Measurements from ENCODE around the gene SNAPIN.
A peak's percentile ranks its signal among the peaks of the same experiment; 100 is the strongest.

The SNAPIN gene

GRCh38 chr1:153649137-153649862 lies 9.2 kb upstream of the SNAPIN start:
- no peak overlapping the region for H3K27ac ChIP-seq

GRCh38 chr1:153649863-153650235 lies 8.7 kb upstream of the SNAPIN start:
- Histone ChIP-seq H3K4me3 (no peak overlapping the region), H3K36me3 (peaks cover 11 to 22% (median 22%) of the 10 kb centered on the region in 3 donors), H3K4me1 (peaks cover 0 to 16% (median 5%) of the 10 kb centered on the region in 4 donors), H3K27me3 (no peaks in the 10 kb centered on the region), H3K27ac (no peak overlapping the region), H3K9me3 (no peaks in the 10 kb centered on the region)
- intact Hi-C loops (cut with DNase I; ENCODE audit: low total_unique reads), result no loop called here
- TF ChIP-seq, protein P1, sequence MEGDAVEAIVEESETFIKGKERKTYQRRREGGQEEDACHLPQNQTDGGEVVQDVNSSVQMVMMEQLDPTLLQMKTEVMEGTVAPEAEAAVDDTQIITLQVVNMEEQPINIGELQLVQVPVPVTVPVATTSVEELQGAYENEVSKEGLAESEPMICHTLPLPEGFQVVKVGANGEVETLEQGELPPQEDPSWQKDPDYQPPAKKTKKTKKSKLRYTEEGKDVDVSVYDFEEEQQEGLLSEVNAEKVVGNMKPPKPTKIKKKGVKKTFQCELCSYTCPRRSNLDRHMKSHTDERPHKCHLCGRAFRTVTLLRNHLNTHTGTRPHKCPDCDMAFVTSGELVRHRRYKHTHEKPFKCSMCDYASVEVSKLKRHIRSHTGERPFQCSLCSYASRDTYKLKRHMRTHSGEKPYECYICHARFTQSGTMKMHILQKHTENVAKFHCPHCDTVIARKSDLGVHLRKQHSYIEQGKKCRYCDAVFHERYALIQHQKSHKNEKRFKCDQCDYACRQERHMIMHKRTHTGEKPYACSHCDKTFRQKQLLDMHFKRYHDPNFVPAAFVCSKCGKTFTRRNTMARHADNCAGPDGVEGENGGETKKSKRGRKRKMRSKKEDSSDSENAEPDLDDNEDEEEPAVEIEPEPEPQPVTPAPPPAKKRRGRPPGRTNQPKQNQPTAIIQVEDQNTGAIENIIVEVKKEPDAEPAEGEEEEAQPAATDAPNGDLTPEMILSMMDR (IDR thresholded peaks at IDR 0.05), result no peak
- DNase-seq, result peak in 1 of 2 donors; percentile 72

More at GRCh38 chr1:153649137-153649862, 9.2 kb upstream of the SNAPIN start:
- no peaks in the 10 kb centered on the region for H3K27me3 ChIP-seq
- H3K9me3 ChIP-seq, result no peaks in the 10 kb centered on the region
- H3K4me3 ChIP-seq, result no peak overlapping the region
- peaks cover 0 to 16% (median 5%) of the 10 kb centered on the region in 4 donors for H3K4me1 ChIP-seq
- intact Hi-C loops (cut with DNase I; ENCODE audit: low total_unique reads), result no loop called here
- peaks cover 15 to 27% (median 25%) of the 10 kb centered on the region in 3 donors for H3K36me3 ChIP-seq
- TF ChIP-seq, protein P1 (IDR thresholded peaks at IDR 0.05), result no peak
- DNase-seq, result peak in 1 of 2 donors; percentile 32

DNA sequence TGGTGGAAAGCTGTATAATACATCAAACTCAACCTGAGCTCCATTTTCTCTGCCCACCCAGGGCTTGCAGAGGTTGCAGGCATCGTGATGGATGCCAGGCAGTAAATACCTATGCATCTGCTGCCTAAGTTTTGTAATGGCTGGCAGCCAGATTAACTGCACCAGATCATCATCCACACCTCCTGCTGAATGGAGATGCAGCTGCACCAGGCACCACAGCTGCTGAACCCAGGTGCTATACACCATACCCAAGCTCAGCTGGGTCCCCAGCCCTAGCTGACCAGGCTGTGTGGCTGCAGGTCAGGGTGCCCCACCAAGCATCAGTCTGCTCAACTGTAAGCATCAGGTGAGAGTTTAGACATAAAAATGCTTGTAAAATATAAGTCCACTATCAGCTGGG lies 6.7 kb upstream of the SNAPIN start:
- H3K4me3 ChIP-seq, result no peak overlapping the region
- peaks cover 0 to 3% (median 3%) of the 10 kb centered on the region in 3 donors for H3K36me3 ChIP-seq
- H3K27ac ChIP-seq, result no peak overlapping the region
- peaks cover 0 to 16% (median 5%) of the 10 kb centered on the region in 4 donors for H3K4me1 ChIP-seq
- peak in 1 of 2 donors; percentile 48 for DNase-seq
- TF ChIP-seq, protein P1 (IDR thresholded peaks at IDR 0.05), result no peak
- H3K9me3 ChIP-seq, result no peaks in the 10 kb centered on the region
- intact Hi-C loops (cut with DNase I; ENCODE audit: low total_unique reads), result no loop called here
- H3K27me3 ChIP-seq, result no peaks in the 10 kb centered on the region

DNA sequence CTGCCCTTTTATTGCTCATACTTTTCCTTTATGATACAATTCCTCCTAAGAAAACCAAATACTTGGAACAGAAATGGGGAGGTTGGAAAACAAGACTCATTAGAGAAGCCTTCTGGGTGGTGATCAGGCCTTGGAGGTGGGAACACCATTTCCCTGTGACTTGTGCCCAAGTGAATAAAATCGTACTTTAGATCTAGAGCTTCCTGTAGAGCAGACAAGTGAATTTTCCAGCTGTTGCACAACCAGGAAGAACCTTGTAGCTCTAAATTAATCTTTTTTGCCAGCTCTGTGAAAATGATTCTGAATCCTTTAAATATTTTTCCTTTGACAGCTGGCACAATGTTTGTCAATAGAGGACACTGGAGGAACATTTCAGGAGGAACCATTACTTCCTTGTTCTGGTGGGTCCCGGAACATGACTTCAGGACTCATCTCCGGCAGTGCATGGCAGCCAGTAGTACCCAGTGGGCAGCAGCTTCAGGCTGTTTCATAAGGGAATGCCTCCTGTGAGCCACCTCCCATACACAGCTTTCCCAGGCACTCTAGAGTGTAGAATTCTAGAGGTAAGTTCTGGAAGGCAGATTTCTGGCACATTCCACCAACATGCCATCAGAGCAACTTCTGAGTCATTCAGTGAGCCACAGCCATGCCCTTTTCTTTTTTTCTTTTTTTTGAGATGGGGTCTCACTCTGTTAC lies 5.5 kb upstream of the SNAPIN start:
- intact Hi-C loops (cut with DNase I; ENCODE audit: low total_unique reads), result no loop called here
- Histone ChIP-seq H3K4me1 (peaks cover 0 to 16% (median 5%) of the 10 kb centered on the region in 4 donors), H3K27ac (peak overlapping the region in 1 of 2 donors; percentile 23), H3K36me3 (no peaks in the 10 kb centered on the region), H3K9me3 (no peaks in the 10 kb centered on the region), H3K4me3 (no peak overlapping the region), H3K27me3 (no peaks in the 10 kb centered on the region)
- TF ChIP-seq, protein P1 (IDR thresholded peaks at IDR 0.05), result no peak
- DNase-seq, result peak in 1 of 2 donors; percentile 61

GRCh38 chr1:153655333-153655732 lies 3.2 kb upstream of the SNAPIN start:
- intact Hi-C loops (cut with DNase I; ENCODE audit: low total_unique reads), result no loop called here
- Histone ChIP-seq H3K27me3 (no peaks in the 10 kb centered on the region), H3K4me3 (no peak overlapping the region), H3K27ac (no peak overlapping the region), H3K36me3 (peaks cover 0 to 6% (median 0%) of the 10 kb centered on the region in 3 donors), H3K9me3 (no peaks in the 10 kb centered on the region), H3K4me1 (peaks cover 4 to 13% (median 11%) of the 10 kb centered on the region in 4 donors)
- TF ChIP-seq, protein P1 (IDR thresholded peaks at IDR 0.05), result no peak
- peak in 1 of 2 donors; percentile 37 for DNase-seq

All from tibial artery (tissue), 4 donors.